NCI-H1092 treated with DMSO at 0.1 percent for 48 hours (cell line): ENCODE data around the gene EHHADH.
"Not testable (repeated sequence)": the region's sequence is repeated elsewhere in the genome, so short reads cannot be mapped to it uniquely, and the experiment has no call there.

Experiments
- DNase-seq: peaks from one replicate; lab custom pipeline; 2025; lab: John Stamatoyannopoulos, UW

The EHHADH gene

GRCh38 chr3:185251272-185251671 lies 2.6 kb downstream of the EHHADH start:
- DNase-seq: no peak

- DNase-seq: no peak
Observed at GRCh38 chr3:185250653-185251052, 3.2 kb downstream of the EHHADH start.

GRCh38 chr3:185250247-185250646 lies 3.6 kb downstream of the EHHADH start:
- DNase-seq: no peak

- DNase-seq: no peak
Observed at GRCh38 chr3:185242642-185243041, 11.2 kb downstream of the EHHADH start.

- DNase-seq: no peak
Observed at GRCh38 chr3:185236969-185237368, 16.9 kb downstream of the EHHADH start.

- no peak for DNase-seq
Observed at GRCh38 chr3:185233328-185233727, 20.5 kb downstream of the EHHADH start.

GRCh38 chr3:185226526-185226925 lies 27.3 kb downstream of the EHHADH start:
- DNase-seq: not testable (repeated sequence)

GRCh38 chr3:185225523-185225922 lies 28.3 kb downstream of the EHHADH start:
- no peak for DNase-seq

GRCh38 chr3:185225080-185225479 lies 28.8 kb downstream of the EHHADH start:
- DNase-seq: no peak

- no peak for DNase-seq
Observed at GRCh38 chr3:185221203-185221602, 32.6 kb downstream of the EHHADH start.

- DNase-seq: peak; percentile 3
Observed at GRCh38 chr3:185216607-185216958, 37.3 kb downstream of the EHHADH start.

GRCh38 chr3:185215873-185216606 lies 37.8 kb downstream of the EHHADH start:
- peak; percentile 9 for DNase-seq

- DNase-seq: no peak
Observed at GRCh38 chr3:185212559-185212958, 41.3 kb downstream of the EHHADH start.

- no peak for DNase-seq
Observed at GRCh38 chr3:185212086-185212485, 41.8 kb downstream of the EHHADH start.

- DNase-seq: no peak
Observed at GRCh38 chr3:185210621-185211142, 43.2 kb downstream of the EHHADH start.

GRCh38 chr3:185208823-185209222 lies 45.0 kb downstream of the EHHADH start:
- DNase-seq: no peak

GRCh38 chr3:185207931-185208746 lies 45.7 kb downstream of the EHHADH start:
- DNase-seq: no peak

- no peak for DNase-seq
Observed at GRCh38 chr3:185207481-185207880, 46.4 kb downstream of the EHHADH start.

GRCh38 chr3:185205865-185206264 lies 48.0 kb downstream of the EHHADH start:
- DNase-seq: no peak

- DNase-seq: no peak
Observed at GRCh38 chr3:185204894-185205293, 49.0 kb downstream of the EHHADH start.

GRCh38 chr3:185200639-185201038 lies 53.2 kb downstream of the EHHADH start:
- DNase-seq: no peak

GRCh38 chr3:185199671-185200070 lies 54.2 kb downstream of the EHHADH start:
- no peak for DNase-seq

- no peak for DNase-seq
Observed at GRCh38 chr3:185199206-185199605, 54.6 kb downstream of the EHHADH start.
